Right hindlimb (tissue), 1 donor: Measurements from ENCODE around the gene TP53I13.
"Not testable (repeated sequence)": the region's sequence is repeated elsewhere in the genome, so short reads cannot be mapped to it uniquely, and the experiment has no call there.

ENCODE experiments used
- DNase-seq: peaks from one replicate; pipeline ENCODE4 v3.0.0-alpha.2; 2018

Gene TP53I13, protein sequence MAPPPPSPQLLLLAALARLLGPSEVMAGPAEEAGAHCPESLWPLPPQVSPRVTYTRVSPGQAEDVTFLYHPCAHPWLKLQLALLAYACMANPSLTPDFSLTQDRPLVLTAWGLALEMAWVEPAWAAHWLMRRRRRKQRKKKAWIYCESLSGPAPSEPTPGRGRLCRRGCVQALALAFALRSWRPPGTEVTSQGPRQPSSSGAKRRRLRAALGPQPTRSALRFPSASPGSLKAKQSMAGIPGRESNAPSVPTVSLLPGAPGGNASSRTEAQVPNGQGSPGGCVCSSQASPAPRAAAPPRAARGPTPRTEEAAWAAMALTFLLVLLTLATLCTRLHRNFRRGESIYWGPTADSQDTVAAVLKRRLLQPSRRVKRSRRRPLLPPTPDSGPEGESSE

GRCh38 chr17:29568331-29569244 lies at the start of gene TP53I13:
TSS of gene TP53I13 (plus strand) at chr17:29568701. CDS start at chr17:29568759, 58 bp downstream.
- peak; percentile 93 for DNase-seq

DNA sequence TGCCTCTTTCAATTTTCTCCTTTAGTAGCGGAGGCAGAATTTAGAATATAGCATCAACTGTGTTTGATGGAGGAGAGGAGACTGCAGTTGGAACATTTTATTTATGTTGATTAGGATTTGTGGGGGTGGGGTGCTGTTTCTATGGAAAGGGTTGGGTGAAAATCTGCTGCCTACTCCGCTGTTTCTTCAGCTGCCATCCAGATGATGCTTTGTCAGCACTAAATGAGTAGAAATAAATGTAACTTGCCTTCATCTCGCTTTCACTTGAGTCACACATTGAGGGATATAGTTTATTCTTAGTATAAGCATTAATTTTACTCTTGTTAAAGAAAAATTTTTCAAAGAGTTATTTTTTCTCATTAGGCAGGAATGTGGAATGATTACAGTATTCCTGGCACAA lies 43.8 kb upstream of the TP53I13 start:
- no peak for DNase-seq

GRCh38 chr17:29526322-29526721 lies 42.2 kb upstream of the TP53I13 start:
- DNase-seq = no peak

DNA sequence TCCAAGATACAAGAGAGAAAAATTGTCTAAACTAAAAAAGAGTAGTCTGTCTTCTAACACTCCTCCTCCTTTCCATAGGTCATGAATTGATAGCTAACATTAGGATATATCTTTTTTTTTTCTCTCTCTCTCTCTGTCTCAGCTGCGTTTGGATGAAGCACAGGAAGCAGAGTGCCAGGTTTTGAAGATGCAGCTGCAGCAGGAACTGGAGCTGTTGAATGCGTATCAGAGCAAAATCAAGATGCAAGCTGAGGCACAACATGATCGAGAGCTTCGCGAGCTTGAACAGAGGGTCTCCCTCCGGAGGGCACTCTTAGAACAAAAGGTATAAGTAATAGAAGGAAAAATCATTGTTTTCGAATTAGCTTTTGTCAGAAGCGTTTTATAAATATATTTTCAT lies 34.5 kb upstream of the TP53I13 start:
- no peak for DNase-seq

- no peak for DNase-seq
Measured at GRCh38 chr17:29544066-29544465, 24.4 kb upstream of the TP53I13 start.

GRCh38 chr17:29546085-29546484 lies 22.4 kb upstream of the TP53I13 start:
- no peak for DNase-seq

GRCh38 chr17:29546830-29547229 lies 21.7 kb upstream of the TP53I13 start:
- no peak for DNase-seq

DNA sequence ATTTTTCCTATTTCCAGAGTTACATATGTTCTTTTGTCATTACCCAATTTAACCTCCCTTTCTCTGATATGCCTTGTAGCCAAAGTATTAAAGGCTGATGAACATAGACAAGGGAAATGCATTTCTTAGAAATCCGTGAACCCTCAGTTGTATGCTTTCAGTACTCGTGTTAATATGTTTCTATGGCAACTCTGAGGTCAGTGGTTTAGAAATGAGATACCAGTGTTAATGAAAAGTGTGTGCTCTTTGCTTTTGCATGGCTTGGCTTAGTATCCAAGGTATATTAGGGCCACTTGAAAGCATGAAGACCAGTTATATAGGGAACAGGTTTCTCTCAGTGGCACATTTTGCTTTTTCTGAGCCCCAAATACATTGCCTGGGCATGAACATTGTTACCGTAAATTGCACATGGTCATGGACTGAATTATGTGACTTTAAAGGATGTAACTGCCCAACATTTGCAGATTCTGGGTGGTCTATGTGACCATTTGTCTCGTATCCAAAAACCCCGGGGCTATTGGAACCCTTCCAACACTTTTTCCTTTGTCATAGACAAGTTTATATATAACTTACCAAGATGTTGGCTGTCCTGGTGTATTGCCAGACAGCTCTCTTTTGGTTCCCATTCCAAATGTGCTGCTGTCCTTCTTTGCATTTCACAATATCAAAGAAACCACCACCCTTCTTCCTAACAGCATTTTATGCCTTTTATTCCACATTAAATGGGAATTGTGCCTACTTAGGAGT lies 19.2 kb upstream of the TP53I13 start:
- DNase-seq = peak; percentile 41

DNA sequence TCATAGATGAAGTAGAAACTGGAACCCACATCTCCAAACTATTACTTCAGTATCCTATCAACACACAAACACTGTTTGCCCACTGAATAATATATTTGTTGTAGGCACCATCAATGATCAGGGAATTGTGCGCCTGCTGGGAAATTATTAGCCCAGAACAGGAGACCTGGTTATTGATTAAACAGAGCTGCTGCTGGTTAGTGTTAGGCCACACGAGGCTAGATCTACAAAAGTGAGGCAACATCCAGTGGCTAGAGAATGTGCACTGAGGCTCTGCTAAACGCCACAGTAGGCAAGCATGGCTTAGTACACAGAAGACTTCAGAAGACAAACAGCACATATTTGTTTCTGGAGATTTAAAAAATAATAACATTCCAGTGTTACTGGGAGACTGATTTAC lies 12.7 kb upstream of the TP53I13 start:
- no peak for DNase-seq

DNA sequence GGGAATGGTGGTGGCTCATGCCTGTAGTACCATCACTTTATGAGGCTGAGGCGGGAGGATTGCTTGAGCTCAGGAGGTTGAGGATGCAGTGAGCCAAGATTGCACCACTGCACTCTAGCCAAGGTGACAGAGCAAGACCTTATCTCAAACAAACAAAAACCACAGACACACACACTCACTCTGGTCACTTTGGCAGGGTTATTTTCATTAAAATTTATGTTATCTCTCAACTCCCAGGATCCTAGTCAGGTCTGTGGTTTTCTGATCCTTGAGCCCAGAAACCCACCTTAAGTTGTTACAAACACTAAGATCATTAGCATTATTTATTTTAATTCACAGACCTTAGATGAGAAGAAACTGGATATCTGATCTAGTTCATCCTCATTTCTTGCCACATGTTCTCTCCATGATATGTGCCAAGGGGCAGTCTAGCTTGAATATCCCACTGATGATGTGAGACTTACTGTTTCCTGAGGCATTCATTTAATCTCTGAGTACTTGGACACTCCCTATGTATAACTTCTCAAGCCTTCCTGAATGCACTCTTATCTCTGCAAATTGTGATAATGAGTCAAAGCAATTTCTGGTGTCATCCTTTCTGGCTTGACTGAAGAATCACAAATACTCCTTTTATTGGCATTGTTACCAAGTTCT lies 11.3 kb upstream of the TP53I13 start:
- no peak for DNase-seq

DNA sequence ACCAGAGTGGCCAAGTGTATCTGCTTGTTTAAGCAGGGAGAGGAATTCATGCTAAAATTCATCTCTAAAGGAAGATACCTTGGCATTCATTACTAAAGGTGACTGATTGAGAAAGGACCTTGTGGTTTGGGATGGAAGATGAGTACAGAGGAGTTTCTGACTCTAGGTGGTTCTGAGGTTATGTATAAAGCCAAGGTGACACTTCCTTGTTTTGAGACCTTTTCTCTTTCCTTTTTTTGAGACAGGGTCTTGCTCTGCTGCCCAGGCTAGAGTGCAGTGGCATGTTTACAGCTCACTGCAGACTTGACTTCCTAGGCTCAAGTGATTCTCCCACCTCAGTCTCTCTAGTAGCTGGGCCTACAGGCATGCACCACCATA lies 10.8 kb upstream of the TP53I13 start:
- DNase-seq = no peak

DNA sequence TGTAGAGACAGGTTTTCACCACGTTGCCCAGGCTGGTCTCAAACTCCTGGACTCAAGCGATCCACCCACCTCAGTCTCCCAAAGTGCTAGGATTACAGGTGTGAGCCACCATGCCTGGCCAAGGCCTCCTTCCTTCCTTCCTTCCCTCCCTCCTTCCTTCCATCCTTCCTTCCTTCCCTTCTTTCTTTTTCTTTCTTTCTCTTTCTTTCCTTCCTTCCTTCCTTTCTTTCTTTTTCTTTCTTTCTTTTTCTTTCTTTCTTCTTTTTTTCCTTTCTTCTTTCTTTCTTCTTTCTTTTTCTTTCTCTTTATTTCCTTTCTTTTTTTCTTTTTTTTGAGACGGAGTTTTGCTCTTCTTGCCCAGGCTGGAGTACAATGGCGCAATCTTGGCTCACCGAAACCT lies 10.4 kb upstream of the TP53I13 start:
- DNase-seq = not testable (repeated sequence)

DNA sequence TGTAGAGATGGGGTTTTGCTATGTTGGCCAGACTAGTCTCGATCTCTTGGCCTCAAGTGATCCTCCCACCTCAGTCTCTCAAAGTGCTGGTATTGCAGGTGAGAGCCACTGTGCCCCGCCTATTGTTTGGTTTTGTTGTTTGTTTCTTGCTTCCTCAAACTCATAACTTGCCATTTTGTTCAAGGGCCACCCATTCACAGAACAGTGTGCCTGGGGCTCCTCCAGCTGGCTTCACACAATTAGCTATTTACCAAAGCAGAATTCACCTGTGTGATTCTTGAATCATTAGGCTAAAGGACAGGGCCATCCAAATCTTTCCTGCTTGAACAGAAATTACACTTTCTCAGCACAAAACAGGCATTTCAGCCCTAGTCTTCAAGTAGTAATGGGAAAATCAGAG lies 8.9 kb upstream of the TP53I13 start:
- DNase-seq = no peak

- no peak for DNase-seq
Measured at GRCh38 chr17:29560316-29560715, 8.2 kb upstream of the TP53I13 start.

DNA sequence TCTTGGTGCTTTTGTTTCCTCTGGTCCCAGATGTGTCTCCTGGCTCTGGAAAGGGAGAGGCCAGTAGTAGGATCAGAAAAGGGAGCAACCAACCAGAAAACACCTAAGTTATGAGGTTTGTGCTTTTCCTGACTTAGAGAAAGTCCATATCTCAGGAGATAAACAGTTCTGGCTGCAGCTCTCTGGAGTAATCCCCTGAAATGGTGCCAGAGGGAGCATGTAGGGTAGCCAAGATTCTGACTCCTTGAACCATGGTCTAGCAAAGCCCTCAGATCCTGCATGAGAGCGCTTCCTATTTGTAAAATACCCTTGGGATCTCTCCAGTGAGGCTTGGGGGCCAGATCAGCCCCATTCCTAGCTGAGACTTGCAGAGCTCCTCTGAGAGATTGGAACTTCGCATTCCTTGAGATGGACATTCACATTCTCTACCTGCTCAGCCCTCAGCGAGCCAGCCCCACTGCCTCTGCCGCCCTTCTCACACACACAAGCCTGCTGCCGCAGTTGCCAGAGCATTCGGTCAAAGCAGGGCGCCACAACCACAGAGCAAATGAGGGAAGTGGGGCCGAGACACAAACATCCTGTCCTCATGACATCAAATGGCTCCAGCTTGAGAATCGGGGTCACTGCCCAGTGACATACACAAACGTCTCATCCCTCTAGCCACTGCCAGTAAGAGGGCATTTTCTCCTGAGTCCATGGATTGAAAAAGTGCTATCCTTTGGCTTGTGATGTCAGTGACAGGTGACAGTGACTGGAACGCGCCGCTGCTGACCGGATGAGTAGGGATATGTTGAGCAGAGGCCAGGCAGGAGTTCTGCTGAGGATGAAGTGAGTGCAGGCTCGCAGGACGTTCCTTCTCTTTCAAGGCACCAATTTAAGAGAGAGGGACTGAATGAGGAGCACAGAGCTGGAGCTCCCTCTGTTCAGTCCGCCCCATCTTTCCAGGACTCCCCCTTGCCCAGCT lies 6.7 kb upstream of the TP53I13 start:
- no peak for DNase-seq

DNA sequence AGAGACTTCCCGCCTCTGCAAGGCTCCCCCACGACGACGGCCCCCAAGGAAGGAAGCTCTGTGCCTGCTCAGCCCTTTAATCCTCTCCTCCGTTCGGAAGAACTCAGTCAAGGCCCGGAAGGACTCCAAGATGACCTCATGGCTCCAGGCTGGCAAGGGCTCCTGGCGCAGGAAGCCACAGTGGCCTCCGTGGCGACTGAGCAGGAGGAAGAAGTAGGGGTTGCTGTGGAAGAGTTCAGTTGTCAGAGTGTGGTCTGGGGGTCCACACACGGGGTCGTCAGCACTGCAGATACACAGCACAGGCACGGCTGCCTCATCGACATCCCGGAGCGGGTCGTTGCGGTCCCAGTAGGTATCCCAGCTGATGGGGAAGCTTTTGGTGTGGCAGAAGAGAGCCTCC lies 5.9 kb upstream of the TP53I13 start:
- DNase-seq = no peak

DNA sequence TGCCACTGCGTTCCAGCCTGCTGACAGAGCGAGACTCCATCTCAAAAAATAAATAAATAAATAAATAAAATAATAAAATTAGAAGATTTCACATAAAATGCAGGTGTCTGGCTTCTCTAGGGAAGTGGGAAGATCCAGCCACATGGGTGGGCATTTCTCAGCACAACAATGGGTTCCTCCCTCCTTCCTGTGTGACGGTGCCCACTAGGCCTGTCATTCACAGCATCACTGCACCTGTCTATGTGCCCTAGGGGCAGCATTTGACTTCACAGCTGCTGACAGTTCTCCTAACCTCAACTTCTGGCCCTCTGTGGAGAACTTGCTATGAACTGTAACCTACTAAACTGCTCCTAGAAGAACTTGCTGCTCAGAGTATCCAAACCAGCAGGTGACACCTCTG lies 4.7 kb upstream of the TP53I13 start:
- no peak for DNase-seq

DNA sequence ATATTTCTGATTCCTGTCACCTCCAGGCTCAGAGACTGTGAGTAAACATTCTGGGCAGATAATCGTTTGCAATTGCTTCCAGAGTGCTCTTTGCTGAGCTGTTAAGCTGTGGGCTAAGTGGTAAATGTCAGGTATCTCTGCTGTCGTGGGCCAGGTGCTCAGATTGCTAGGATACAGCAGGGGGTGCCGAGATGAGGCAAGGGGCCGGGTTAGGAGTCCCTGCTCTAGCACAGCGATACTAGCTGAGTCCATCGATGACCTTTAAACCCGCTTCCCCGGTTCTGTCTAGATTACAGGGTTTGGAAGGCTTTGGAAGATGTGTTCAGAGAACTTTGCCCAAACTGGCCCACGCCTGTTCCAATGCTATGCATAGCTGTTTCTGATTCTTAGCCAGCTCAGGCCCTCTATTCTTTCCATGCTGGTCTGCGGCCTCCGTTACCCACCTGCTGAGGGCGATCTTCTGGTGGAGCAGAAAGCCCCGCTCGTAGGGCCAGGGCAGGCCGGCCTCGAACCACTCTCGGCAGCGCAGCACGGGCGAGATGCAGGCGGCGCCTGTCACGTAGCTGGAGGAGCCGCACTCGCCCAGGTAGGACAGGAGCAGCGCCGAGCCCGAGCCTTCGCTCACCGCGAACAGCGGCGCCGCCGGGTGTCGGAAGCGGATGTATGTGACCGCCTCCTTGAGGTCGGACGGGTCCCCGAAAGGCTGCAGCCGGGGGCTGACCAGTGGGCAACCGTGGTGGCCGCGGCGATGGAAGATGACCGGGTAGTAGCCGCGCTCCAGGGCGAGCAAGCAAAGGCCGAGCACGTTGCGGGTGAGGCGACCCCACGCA lies 2.6 kb upstream of the TP53I13 start:
- DNase-seq = no peak

DNA sequence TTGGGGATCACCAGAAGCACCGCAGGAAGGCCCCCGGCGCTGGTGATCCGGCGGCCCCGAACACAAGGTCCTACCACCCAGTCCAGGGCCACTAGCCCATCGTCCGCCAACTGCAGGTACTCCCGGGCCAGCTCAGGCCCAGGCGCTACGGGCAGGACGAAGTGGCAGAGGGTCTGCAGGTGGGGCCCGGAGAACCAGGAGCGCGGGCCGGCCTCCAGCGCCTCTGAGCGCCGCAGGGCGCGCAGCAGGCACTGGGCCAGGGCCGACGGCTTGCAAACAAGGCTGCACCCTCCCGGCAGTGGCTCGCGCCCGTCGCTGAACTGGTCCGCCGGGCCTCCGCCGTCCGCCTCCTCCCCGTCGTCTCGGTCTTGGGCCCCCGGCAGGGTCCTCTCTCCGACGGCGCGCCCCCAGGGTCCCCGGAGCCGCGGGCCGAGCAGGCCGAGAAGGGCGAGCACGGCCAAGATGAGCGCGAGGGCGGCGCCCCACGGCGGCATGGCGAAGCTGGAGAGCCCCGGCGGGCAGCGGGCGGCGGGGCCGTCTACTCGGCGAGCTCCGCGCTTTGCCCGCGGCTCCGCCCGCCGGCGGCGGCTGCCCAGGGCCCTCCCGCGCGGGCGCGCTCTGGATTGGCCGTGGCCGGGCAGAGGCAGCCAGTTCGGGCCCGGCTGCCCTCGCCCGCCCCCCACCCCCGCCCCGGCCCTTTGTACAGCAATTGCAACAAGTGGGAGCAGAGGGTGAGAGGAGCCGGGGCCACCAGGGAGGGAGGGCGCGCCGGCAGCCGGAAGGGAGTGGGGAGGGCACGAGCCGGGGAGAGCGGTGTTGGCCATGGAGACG lies 1.8 kb upstream of the TP53I13 start, which contains the start of gene ABHD15:
Gene ABHD15, minus strand, starts transcription at position 565 of the 831 bp plus-strand sequence. Its CDS starts 71 bp downstream, at position 494.
- peak; percentile 77 for DNase-seq

GRCh38 chr17:29567304-29567553 lies 1.3 kb upstream of the TP53I13 start:
- DNase-seq = no peak
